HUDEP-2 (cell line): ENCODE results near the gene NBAS.

Experiments
- DNase-seq, 76 experiments: peaks; one replicate each; lab custom pipeline; 2025; ENCODE audit not compliant: unreplicated experiment in 76 of 76; lab: John Stamatoyannopoulos, UW

Gene NBAS

GRCh38 chr2:15189216-15189615 lies 371.9 kb downstream of the NBAS start:
- DNase-seq = peak in 3 of 76 experiments; percentile 6 to 24 (median 8)

DNA sequence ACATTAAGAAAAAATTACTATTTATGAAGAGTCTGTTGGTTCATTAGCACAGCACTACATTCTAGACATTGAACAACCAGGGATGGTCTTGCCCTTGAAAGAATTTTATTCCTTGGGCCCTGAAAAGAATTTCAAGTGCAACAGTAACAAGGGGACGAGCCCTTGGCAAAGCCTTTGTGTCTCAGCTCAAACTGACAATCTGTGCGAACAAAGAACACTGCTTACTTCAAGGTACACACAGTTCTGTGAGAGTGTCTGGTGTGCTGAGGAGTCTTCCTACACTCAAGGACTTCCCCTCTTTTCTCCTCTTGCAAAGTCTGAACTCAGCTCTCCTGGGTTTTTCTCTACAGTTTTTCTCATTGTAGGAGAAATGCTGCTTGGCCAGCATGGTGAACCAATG lies 373.4 kb downstream of the NBAS start:
- no peak for DNase-seq

- DNase-seq = no peak
Measured at GRCh38 chr2:15186118-15186517, 375.0 kb downstream of the NBAS start.

- no peak for DNase-seq
Measured at GRCh38 chr2:15184491-15184890, 376.6 kb downstream of the NBAS start.

GRCh38 chr2:15182275-15182674 lies 378.9 kb downstream of the NBAS start:
- no peak for DNase-seq

GRCh38 chr2:15181092-15181745 lies 379.9 kb downstream of the NBAS start:
- DNase-seq = no peak

GRCh38 chr2:15180379-15180778 lies 380.8 kb downstream of the NBAS start:
- DNase-seq = no peak

GRCh38 chr2:15178946-15179345 lies 382.2 kb downstream of the NBAS start:
- no peak for DNase-seq

GRCh38 chr2:15177103-15177502 lies 384.0 kb downstream of the NBAS start:
- DNase-seq = peak in 25 of 76 experiments; percentile 5 to 61 (median 23)

DNA sequence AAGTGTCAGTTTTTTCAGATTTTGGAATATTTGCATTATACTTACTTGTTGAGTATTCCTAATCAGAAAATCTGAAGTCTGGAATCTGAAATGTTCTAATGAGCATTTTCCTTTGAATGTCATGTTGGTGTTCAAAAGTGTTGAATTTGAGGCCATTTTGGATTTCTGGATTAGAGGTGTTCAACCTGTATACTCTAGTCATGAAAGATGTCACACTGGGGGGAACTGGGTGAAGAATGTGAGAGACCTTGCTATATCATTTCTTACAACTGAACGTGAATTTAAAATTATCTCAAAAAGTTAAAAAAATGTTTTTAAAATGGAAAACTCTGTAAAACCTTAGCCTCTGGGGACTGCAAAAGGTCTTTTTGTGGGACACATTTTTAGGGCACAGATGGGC lies 384.5 kb downstream of the NBAS start:
- DNase-seq = no peak

- DNase-seq = no peak
Measured at GRCh38 chr2:15174567-15174966, 386.6 kb downstream of the NBAS start.

- no peak for DNase-seq
Measured at GRCh38 chr2:15173501-15173900, 387.6 kb downstream of the NBAS start.

DNA sequence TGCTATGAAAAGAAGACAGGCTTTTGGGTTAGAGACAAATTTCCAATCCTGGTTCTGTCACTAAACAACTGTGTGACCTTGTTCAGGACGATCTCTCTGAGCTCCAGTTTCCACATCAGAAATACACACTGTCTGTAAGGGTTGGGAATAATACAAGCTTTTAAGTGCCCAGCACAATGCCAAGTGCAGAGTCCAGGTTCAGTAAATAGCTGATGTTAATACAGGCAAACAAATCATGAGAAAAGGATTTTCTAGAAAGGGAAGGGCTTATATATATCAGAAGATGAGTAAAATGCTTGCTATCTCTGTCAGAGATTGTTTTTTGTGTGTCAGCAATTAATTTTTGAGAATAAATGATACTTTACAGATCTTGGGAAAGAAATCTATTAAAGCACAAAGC lies 388.3 kb downstream of the NBAS start:
- DNase-seq = no peak

DNA sequence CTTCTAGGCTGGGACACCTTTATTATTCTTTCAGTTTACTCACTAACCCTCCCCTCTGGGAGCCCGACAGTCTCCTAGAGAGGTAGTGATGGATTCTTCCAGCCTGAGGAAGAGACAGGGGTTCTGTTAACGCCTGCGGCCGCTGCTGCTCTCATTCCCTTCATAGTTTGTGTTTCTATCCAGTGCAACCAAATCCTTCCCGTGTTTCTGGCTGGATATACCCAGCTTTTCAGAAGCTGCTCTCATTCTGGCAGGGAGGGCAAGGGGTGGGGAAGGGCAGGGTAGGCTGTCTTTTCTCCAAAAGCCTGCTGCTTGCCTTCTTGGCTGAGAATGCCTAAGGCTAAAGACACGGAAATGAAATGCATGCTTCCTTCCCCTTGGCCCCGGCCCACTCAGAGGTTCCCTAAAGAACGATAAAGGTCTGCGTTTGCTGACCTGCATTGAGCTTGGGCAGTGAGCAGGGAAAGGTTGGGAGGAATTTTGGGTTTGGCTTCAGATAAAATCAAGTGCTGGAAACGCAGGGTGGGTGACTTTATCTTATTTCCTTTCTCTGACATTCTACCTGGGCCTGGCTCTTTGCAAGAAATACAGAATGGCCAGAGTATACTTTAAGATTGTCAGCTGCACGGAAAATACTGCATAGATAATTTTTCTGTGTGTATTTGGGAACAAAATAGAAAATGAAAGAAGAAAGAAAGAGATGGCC lies 390.9 kb downstream of the NBAS start:
- peak in 1 of 76 experiments; percentile 9 for DNase-seq

DNA sequence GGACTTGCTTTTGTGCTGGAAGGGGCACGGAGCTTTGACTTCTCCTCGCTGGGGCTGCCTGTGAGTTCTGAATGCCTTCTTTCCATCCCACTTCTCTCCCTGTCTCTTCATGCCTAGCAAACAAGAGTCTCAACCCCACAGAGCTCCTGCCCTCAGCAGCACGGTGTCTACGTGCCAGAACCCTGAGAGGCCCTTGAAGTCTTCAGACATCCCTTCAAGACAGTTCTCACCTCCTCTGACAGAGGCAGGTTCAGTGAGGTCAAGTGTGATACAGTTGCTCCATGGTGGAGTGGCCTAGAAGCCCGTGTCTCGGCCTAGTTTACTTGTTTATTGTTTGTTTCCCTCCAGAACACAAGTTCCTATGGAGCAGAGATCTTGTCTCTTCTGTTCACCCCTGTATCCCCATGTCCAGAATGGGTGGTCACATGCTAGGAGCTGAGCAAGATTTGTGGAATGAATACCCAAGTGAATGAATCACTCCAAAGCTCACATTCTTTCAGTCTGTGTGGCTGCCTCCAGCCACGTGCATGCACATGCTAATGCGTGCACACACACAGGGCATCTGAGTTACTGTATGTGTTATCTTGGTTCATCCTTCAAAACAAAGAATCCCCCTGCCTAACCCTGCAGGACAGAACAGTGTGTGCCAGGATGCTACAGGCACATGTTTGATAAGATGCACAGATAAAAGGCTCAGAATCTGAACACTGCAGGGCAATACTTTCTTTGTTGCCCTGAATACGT lies 391.6 kb downstream of the NBAS start:
- DNase-seq = peak in 41 of 76 experiments; percentile 5 to 69 (median 24)

DNA sequence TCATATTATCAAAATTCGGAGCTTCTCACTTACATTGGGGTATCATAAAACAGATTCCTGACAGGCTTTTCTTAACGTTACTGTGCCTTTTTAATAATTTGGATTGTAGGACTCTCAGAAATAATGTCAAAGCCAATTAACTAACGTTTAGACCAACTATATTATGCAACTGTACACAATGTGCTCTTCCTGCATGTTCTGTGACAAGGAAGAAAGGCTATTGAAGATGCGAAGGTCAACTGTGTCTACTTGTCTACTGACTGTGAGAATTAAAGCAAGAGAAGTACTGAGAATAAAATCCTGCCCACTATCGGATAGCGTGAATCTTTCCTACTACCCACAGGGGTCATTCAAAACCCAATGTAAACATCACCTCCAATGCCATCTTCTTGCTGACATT lies 393.0 kb downstream of the NBAS start:
- DNase-seq = no peak

DNA sequence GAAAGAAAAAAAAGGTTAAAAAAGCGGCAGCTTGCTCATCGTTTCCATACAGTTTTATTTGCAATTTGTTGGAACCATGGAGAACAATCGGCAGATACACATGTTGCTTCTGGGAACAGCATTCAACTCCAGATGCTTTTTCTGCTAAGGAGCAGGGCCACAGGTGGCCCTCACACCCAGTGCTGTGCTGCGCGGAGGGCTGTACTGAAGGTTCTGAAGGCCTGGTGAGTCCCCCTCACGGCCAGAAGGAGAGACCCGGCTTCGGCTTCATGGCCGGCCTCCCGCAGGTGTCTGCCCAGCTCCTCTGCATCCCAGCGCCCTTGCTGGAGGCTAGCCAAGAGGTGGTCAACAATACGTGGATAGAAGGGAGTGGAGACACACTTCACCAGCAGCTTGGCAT lies 394.3 kb downstream of the NBAS start:
- DNase-seq = no peak

GRCh38 chr2:15163326-15163725 lies 397.8 kb downstream of the NBAS start:
- DNase-seq = no peak

- no peak for DNase-seq
Measured at GRCh38 chr2:15162620-15163019, 398.5 kb downstream of the NBAS start.

DNA sequence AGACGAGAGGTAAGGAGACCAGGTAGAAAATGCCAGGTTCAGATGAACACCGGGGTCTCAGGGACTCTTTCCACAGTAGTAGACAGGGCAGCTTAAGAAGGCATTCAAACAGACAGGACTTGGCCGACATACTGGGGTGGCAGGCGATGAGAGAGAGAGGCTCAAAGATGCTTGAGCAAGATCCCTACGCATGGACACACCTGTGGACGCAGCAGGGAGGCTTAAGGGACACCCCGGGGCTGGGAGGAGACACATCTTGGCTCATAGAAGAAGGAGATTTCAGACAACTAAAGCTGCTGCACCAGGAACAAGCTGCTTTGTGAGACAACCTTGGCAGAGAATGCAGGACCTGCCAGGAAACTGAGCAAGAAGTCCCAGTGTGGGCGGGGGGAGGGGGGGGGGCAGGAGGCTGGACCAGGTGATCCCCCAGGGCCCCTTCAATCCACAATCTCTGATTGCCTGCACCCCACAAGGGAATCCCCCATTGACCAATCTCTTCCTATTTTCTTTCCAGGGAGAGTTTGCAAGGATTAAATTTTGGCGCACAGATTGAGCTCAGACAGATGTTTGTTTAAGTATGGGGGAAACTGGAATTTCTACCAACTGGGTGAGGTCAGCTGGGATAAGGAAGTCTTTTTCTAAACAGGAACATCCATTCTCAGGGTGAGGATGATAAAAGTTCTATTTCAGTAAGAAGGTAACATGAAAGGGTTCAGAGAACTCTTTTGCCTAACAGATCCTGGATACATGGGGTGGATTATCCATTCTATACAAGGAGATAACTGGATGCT lies 400.7 kb downstream of the NBAS start:
- no peak for DNase-seq

DNA sequence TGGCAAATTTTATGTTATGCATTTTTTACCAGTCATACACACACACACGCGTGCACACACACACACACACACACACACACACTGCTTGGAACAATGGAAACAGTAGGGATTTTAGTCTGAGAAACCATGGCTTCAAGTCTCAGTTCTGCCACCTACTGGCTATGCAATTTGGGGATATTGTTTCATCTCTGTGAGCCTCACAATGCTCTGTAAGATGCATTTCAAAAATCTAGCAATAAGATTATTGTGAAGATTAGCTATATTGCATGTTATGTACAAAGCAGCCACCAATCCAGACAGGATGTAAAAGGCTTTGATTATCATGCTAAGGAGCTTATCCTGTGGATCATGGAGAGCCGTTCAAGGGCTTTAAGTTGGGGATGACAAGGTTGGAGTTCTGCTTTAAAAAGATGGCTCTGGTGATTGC lies 401.4 kb downstream of the NBAS start:
- peak in 16 of 76 experiments; percentile 1 to 34 (median 6) for DNase-seq
